A673 (cell line): ENCODE data around the gene IGSF21. TPM values are rescaled to one million over a fixed set of nuclear protein-coding genes. Genes with fewer than 3 reads are reported as not detected.

ENCODE experiments used
- BruUV-seq: library from RNA; stranded (reverse); fragments of 400-500 nt; replicated peaks from 2 replicates; lab custom pipeline; 2021; lab: Mats Ljungman, UMichigan
- CTCF ChIA-PET: fragments of 300-600 bp; sonication (Branson Sonifier 250); formaldehyde crosslinking; loops from one replicate; lab custom pipeline; 2022; ENCODE audit warnings: antibody characterized with exemption; lab: Charles Lee
- POLR2A ChIA-PET: fragments of 300-600 bp; sonication (Branson Sonifier 250); formaldehyde crosslinking; loops from one replicate; lab custom pipeline; 2022; ENCODE audit warnings: antibody characterized with exemption; ENCODE audit not compliant: low non-redundant PET; lab: Charles Lee
- DNase-seq: peaks from one replicate; pipeline ENCODE4 v3.0.0-alpha.2; 2015; ENCODE audit warnings: low spot score
- H3K27ac ChIP-seq: fragments of 200-600 bp; sonication (generic); 2 replicates; pipeline ENCODE4 v1.5.1; 2016; ENCODE audit warnings: mixed run types, low read depth, mild to moderate bottlenecking, mixed read lengths, antibody characterized with exemption, low read length; ENCODE audit not compliant: poor library complexity, severe bottlenecking
- H3K27me3 ChIP-seq: fragments of 200-600 bp; sonication (generic); replicated peaks from 2 replicates; pipeline ENCODE4 v1.6.1; 2017; ENCODE audit warnings: mixed run types, low read depth, mild to moderate bottlenecking, mixed read lengths, antibody characterized with exemption, low read length; ENCODE audit not compliant: insufficient read depth, poor library complexity
- H3K36me3 ChIP-seq: fragments of 200-600 bp; sonication (generic); 2 replicates; pipeline ENCODE4 v1.6.1; 2016; ENCODE audit warnings: mixed run types, mild to moderate bottlenecking, mixed read lengths, antibody characterized with exemption, low read length; ENCODE audit not compliant: insufficient read depth, poor library complexity, severe bottlenecking
- H3K4me1 ChIP-seq: fragments of 200-600 bp; sonication (generic); 2 replicates; pipeline ENCODE4 v1.6.1; 2017; ENCODE audit warnings: mixed run types, mild to moderate bottlenecking, mixed read lengths, antibody characterized with exemption, low read length; ENCODE audit not compliant: insufficient read depth, poor library complexity, severe bottlenecking
- H3K4me3 ChIP-seq: fragments of 200-600 bp; sonication (generic); 2 replicates; pipeline ENCODE4 v1.5.1; 2016; ENCODE audit warnings: low read depth, mixed run types, mild to moderate bottlenecking, mixed read lengths, low read length; ENCODE audit not compliant: poor library complexity, severe bottlenecking
- H3K9me3 ChIP-seq: fragments of 200-600 bp; sonication (generic); 2 replicates; pipeline ENCODE4 v1.6.1; 2016; ENCODE audit warnings: mixed run types, low read depth, mild to moderate bottlenecking, mixed read lengths, antibody characterized with exemption, low read length; ENCODE audit not compliant: poor library complexity, severe bottlenecking
- EZH2 ChIP-seq: fragments of 200-600 bp; sonication (generic); IDR thresholded peaks from 2 replicates; pipeline ENCODE4 v1.6.1; 2017; ENCODE audit warnings: borderline replicate concordance, low read depth, mild to moderate bottlenecking, mixed read lengths, antibody characterized with exemption, low read length; ENCODE audit not compliant: poor library complexity, severe bottlenecking
- intact Hi-C: fragments of 100-400 bp; cut with micrococcal nuclease; formaldehyde crosslinking; loops from one replicate; pipeline ENCODE4 v1.10.0; 2022; ENCODE audit not compliant: unreplicated experiment
- total RNA-seq: library from RNA; stranded (reverse); gene quantifications from 2 replicates; pipeline ENCODE4 v1.2.3, GENCODE V29; 2021
- TF ChIP-seq, protein P1 (sequence below): fragments of 300-800, 200-600 bp; sonication (generic); conservative IDR thresholded peaks from 2 replicates; pipeline ENCODE4 v1.5.1; 2017; ENCODE audit warnings: low read depth, mild to moderate bottlenecking, antibody characterized with exemption, low read length, moderate library complexity, mixed read lengths

IGSF21 gene
- total RNA-seq, 1 experiment from 2014 or later: 3.2 TPM

DNA sequence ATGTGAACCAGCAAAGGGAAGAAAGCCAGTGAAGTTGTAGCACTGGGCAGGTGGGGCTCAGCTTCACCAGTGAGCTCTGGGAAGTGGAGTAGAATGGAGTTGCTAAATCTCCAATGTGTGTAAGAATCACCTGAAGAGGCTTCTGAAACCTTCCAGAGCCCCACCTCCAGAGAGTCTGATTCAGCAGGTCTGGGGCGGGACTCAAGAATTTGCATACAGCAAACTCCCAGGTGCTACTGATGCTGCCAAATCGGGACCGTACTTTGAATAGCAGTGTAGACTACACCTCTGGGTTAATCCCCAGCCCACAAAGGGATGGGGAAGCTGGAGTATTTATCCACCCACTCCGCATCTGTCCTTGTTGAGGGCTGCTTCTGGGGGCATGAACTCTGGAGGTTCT is 154.3 kb downstream of the IGSF21 start:
- no peaks in the 10 kb centered on the region for H3K9me3 ChIP-seq
- H3K27ac ChIP-seq: no peak overlapping the region
- CTCF ChIA-PET: no interaction called here
- no peaks in the 10 kb centered on the region for H3K4me1 ChIP-seq
- POLR2A ChIA-PET: no interaction called here
- no peak for DNase-seq
- TF ChIP-seq, protein P1, sequence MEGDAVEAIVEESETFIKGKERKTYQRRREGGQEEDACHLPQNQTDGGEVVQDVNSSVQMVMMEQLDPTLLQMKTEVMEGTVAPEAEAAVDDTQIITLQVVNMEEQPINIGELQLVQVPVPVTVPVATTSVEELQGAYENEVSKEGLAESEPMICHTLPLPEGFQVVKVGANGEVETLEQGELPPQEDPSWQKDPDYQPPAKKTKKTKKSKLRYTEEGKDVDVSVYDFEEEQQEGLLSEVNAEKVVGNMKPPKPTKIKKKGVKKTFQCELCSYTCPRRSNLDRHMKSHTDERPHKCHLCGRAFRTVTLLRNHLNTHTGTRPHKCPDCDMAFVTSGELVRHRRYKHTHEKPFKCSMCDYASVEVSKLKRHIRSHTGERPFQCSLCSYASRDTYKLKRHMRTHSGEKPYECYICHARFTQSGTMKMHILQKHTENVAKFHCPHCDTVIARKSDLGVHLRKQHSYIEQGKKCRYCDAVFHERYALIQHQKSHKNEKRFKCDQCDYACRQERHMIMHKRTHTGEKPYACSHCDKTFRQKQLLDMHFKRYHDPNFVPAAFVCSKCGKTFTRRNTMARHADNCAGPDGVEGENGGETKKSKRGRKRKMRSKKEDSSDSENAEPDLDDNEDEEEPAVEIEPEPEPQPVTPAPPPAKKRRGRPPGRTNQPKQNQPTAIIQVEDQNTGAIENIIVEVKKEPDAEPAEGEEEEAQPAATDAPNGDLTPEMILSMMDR: no peak
- TF ChIP-seq EZH2: no peak
- H3K27me3 ChIP-seq: no peaks in the 10 kb centered on the region
- no TSS peak for BruUV-seq
- H3K4me3 ChIP-seq: no peak overlapping the region
- no peaks in the 10 kb centered on the region for H3K36me3 ChIP-seq
- intact Hi-C loops: no loop called here

DNA sequence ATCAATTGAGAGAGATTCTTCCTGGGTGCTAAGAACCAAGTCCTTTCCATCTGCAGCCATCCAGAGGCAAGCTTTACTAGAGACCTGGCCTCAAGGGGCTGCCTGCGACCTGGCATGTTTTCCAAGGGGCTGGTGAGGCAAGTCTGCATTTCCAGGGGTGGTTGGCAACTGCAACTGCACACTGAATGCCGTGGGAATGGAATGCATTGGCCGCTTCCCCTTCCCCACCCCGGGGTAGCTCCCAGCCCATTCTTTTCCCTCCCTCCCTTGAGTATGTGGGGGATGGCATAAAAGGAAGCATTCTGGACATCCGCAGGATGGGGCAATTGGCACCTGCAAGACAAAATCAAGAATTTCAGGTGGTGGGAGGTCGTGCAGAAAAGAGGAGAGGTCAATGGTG is 155.1 kb downstream of the IGSF21 start:
- TF ChIP-seq, protein P1: no peak
- no peak for TF ChIP-seq EZH2
- H3K36me3 ChIP-seq: no peaks in the 10 kb centered on the region
- intact Hi-C loops: no loop called here
- H3K27me3 ChIP-seq: no peaks in the 10 kb centered on the region
- DNase-seq: no peak
- H3K9me3 ChIP-seq: no peaks in the 10 kb centered on the region
- BruUV-seq: no TSS peak
- no peak overlapping the region for H3K27ac ChIP-seq
- H3K4me3 ChIP-seq: no peak overlapping the region
- CTCF ChIA-PET: no interaction called here
- POLR2A ChIA-PET: interaction anchor here (0.7 kb wide), 1 partner anchor 18 kb away, joined by 3 read pairs; no protein-coding TSS in a partner anchor
- H3K4me1 ChIP-seq: no peaks in the 10 kb centered on the region

DNA sequence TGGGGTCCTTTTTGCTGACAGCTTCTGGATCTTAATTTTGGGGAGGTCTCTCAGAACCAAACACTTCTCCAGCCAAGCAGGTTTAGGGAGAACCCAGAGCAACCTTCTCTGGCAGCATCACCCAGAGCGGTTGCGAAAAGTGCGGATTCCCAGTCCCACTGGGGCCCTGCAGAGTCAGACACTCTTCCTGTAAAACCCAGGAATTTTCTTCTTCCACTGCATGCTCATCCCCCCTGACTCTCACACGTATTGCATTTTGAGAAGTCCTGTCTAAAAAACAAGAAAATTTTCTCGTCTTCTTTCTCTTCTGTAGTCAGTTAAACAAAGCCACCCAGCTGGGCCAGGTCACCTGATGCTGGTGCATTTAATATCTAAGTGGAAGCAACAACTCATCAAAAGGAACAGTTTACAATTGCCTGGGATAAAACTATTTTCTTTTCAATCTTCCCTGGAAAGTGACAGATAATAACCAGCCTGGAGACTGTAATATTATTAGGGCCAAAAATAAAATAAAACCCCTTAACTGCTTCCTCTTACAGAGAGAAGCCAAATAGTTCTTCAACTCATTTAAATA is 156.0 kb downstream of the IGSF21 start:
- CTCF ChIA-PET: no interaction called here
- TF ChIP-seq EZH2: no peak
- TF ChIP-seq, protein P1: no peak
- no peak overlapping the region for H3K4me3 ChIP-seq
- no peaks in the 10 kb centered on the region for H3K27me3 ChIP-seq
- H3K27ac ChIP-seq: no peak overlapping the region
- BruUV-seq: no TSS peak
- H3K9me3 ChIP-seq: no peaks in the 10 kb centered on the region
- no peaks in the 10 kb centered on the region for H3K4me1 ChIP-seq
- no peak for DNase-seq
- POLR2A ChIA-PET: no interaction called here
- intact Hi-C loops: no loop called here
- no peaks in the 10 kb centered on the region for H3K36me3 ChIP-seq
